Measurements from ENCODE around the gene C4orf50. TPM values are rescaled to one million over a fixed set of nuclear protein-coding genes. Genes with fewer than 3 reads are reported as not detected.
A peak's percentile ranks its signal among the peaks of the same experiment; 100 is the strongest.

The C4orf50 gene
- total RNA-seq, 1 donor from 2014 or later, result 0.49 TPM

DNA sequence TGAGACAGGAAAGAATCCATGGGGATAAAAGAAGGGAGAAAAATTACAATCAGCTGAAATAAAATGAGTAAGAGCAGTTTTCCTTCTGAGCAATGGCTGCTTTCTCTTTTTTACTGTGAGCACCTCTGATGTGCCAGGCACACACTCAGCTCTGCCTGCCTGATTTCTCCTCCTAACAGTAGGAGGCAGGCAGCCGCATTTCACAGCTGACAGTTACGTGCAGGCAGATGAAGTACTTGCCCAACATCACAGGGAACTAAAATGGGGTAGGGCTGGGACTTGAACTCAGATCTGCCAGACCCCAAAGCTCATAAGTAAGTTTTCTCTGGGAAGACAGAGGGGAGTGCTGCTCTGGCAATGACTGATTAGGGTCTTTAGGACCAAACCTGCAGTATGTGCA is 54.6 kb downstream of the C4orf50 start:
- Histone ChIP-seq H3K4me1 (no peaks in the 10 kb centered on the region), H3K9me3 (no peaks in the 10 kb centered on the region), H3K27ac (no peak overlapping the region), H3K4me3 (no peak overlapping the region), H3K36me3 (no peaks in the 10 kb centered on the region), H3K27me3 (no peaks in the 10 kb centered on the region)
- TF ChIP-seq CTCF (IDR thresholded peaks at IDR 0.05) (no peak), POLR2A (IDR thresholded peaks at IDR 0.05) (no peak), POLR2AphosphoS5 (IDR thresholded peaks at IDR 0.05; ENCODE audit: insufficient read depth in 1 of 2, low read depth in 1 of 2) (no peak)
- intact Hi-C loops (cut with DNase I), result no loop called here
- DNase-seq (ENCODE audit: extremely low spot score in 2 of 2), result peak in 1 of 2 donors; percentile 52

DNA sequence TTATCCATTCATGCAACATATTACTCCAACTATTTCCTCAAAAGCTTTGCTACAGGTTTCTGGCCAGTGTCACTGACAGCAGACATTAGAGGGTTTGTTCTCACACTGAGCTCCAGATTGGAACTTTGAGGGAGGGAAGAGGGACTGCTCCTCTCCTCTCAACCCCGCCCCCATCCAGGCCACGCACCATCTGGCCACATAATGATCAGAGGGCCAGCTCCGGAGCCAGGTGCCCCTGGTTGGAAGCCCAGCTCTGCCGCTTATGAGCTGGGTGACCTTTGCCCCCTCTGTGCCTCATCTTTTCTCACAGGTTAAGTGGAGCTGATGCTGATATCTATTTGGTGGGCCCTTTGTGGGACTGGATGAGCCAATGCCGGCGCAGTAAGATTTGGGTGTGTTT is 55.8 kb downstream of the C4orf50 start:
- peak in 1 of 2 donors; percentile 67 for DNase-seq (ENCODE audit: extremely low spot score in 2 of 2)
- no peaks in the 10 kb centered on the region for H3K9me3 ChIP-seq
- no peak for TF ChIP-seq CTCF (IDR thresholded peaks at IDR 0.05)
- no peak for TF ChIP-seq POLR2AphosphoS5 (IDR thresholded peaks at IDR 0.05; ENCODE audit: insufficient read depth in 1 of 2, low read depth in 1 of 2)
- TF ChIP-seq POLR2A (IDR thresholded peaks at IDR 0.05), result no peak
- no peaks in the 10 kb centered on the region for H3K36me3 ChIP-seq
- no peak overlapping the region for H3K27ac ChIP-seq
- no peaks in the 10 kb centered on the region for H3K4me1 ChIP-seq
- no peak overlapping the region for H3K4me3 ChIP-seq
- H3K27me3 ChIP-seq, result no peaks in the 10 kb centered on the region
- intact Hi-C loops (cut with DNase I), result no loop called here

GRCh38 chr4:5960252-5960880 is 57.9 kb downstream of the C4orf50 start:
- Histone ChIP-seq H3K4me3 (no peak overlapping the region), H3K36me3 (no peaks in the 10 kb centered on the region), H3K27ac (no peak overlapping the region), H3K27me3 (no peaks in the 10 kb centered on the region), H3K9me3 (no peaks in the 10 kb centered on the region), H3K4me1 (peaks cover 8% of the 10 kb centered on the region)
- TF ChIP-seq CTCF (IDR thresholded peaks at IDR 0.05) (no peak), POLR2AphosphoS5 (IDR thresholded peaks at IDR 0.05; ENCODE audit: insufficient read depth in 1 of 2, low read depth in 1 of 2) (no peak), POLR2A (IDR thresholded peaks at IDR 0.05) (no peak)
- intact Hi-C loops (cut with DNase I), result no loop called here
- DNase-seq (ENCODE audit: extremely low spot score in 2 of 2), result peak; percentile 64 to 74

DNA sequence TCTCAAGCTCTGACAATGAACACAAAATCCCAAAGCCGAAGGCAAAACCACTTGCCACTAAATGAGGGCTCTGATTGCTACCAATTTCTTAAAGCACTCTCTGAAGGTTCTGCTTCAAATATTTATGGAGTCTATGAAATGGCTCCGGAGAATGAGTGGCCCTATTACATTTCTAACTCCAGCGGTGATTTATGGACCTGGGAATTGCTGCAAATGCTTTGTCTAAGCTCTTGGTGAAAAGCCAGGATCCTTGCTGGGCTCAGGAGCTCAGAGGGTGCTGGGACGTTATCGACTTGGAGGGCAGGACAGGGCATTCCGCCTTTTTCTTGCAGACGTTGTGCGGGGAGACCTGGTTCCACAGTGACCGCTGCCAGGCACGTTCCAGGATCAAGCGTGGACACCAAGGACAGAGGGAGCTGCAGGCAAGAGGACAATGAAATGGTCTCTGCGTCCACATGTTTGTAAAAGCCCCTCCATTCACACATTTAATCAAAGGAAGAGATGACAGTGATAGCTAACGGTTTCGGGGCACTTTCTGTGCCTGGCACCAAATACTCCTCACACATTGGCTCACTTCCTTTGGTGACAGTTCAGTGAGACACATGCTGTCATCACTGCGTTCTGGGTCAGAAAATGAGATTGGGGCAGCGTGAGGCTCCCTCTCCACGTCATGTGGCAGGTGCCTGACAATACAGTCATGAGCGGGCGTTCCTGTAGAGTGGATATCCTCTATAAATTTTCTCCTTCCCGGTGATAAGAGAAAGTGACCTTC is 58.8 kb downstream of the C4orf50 start:
- TF ChIP-seq POLR2A (IDR thresholded peaks at IDR 0.05), result no peak
- TF ChIP-seq POLR2AphosphoS5 (IDR thresholded peaks at IDR 0.05; ENCODE audit: insufficient read depth in 1 of 2, low read depth in 1 of 2), result no peak
- no peak for TF ChIP-seq CTCF (IDR thresholded peaks at IDR 0.05)
- H3K27me3 ChIP-seq, result no peaks in the 10 kb centered on the region
- peak in 1 of 2 donors; percentile 72 for DNase-seq (ENCODE audit: extremely low spot score in 2 of 2)
- no peak overlapping the region for H3K27ac ChIP-seq
- no peaks in the 10 kb centered on the region for H3K36me3 ChIP-seq
- peaks cover 8% of the 10 kb centered on the region for H3K4me1 ChIP-seq
- no peaks in the 10 kb centered on the region for H3K9me3 ChIP-seq
- no peak overlapping the region for H3K4me3 ChIP-seq
- intact Hi-C loops (cut with DNase I), result no loop called here

DNA sequence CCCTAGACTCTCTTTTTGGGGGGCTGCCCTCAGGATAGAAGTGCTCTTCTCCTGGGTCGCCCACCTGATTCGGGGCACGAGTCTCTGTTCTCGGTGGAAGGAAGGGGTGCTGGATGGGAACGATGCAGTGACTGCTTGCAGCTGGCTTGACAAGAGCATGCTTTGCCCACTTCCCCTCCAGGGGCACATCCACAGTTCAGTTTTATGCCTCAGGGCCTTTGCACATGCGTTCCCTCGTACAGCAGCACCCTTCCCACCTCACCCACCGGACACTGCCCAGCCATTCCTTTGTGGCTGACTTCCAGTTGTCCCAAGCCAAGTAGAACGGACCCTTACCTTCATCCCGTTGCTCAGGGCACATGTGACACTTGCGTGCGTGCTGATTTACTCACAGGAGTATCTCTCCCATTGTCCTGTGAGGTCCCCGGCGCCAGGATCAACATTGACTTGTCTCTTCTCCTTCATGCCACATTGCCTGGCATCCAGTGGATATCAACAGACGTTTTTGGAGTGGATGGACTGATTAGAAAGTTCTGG is 60.0 kb downstream of the C4orf50 start:
- Histone ChIP-seq H3K27me3 (no peaks in the 10 kb centered on the region), H3K9me3 (no peaks in the 10 kb centered on the region)

More for the DNA sequence above, 60.0 kb downstream of the C4orf50 start:
- no peak overlapping the region for H3K27ac ChIP-seq
- intact Hi-C loops (cut with DNase I), result no loop called here
- H3K4me1 ChIP-seq, result peaks cover 8% of the 10 kb centered on the region
- no peak for DNase-seq (ENCODE audit: extremely low spot score in 2 of 2)
- no peaks in the 10 kb centered on the region for H3K36me3 ChIP-seq
- no peak overlapping the region for H3K4me3 ChIP-seq
- TF ChIP-seq POLR2A (IDR thresholded peaks at IDR 0.05) (no peak), CTCF (IDR thresholded peaks at IDR 0.05) (no peak), POLR2AphosphoS5 (IDR thresholded peaks at IDR 0.05; ENCODE audit: insufficient read depth in 1 of 2, low read depth in 1 of 2) (no peak)

All from vagina (tissue), 2 donors.